Fibroblast of pulmonary artery (primary cell): Measurements from ENCODE around the gene RNPS1.
A peak's percentile ranks its signal among the peaks of the same experiment; 100 is the strongest.

Experiments
- DNase-seq: peaks from one replicate; pipeline ENCODE4 v3.0.0-alpha.2; 2010; ENCODE audit warnings: low read depth
- H3K4me3 ChIP-seq: replicated peaks from 2 replicates; pipeline ENCODE4 v1.5.1; 2011; ENCODE audit warnings: low read depth, mild to moderate bottlenecking, control low read depth, low read length, moderate library complexity
- TF ChIP-seq, protein P1 (sequence below): IDR thresholded peaks from 2 replicates; pipeline ENCODE4 v1.5.1; 2011; ENCODE audit warnings: mild to moderate bottlenecking, control low read depth, low read length, inconsistent platforms; ENCODE audit errors: missing control alignments

RNPS1 gene

DNA sequence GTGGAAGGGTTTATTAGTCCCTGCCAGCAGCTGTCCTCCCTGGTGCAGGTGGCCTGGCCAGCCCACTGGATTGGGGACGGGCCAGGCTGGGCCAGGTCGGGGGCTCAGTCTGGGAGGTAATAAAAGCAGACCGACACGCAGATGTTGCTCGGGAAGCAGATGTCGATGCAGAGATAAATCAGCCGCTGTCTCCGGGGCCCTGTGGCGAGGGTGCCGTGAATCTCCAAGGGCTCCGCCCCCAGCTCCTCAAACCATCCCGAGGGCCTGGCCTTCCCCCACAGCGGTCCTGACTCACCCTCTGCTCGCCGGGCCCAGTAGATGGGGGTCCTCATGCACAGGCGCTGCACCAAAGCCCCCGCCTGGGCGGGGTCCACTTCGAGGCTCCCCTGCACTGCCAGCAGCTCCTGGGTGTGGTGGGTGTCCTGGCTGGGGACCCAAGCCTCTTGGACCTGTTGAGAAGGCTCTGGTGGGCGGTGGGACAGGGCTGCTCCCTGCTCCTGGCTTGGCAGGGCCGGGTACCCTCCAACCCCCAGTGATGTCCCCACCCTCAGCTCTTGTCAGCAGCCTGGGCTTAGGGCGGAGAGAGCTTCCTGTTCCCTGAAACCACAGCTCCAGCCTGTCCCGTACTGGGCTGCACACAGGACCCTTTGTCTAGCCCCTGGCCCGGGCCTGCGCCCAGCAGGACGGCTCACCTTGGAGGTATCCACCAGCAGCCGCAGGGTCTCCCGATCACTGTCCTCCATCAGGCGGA, 58.5 kb downstream of the RNPS1 start:
- TF ChIP-seq, protein P1, sequence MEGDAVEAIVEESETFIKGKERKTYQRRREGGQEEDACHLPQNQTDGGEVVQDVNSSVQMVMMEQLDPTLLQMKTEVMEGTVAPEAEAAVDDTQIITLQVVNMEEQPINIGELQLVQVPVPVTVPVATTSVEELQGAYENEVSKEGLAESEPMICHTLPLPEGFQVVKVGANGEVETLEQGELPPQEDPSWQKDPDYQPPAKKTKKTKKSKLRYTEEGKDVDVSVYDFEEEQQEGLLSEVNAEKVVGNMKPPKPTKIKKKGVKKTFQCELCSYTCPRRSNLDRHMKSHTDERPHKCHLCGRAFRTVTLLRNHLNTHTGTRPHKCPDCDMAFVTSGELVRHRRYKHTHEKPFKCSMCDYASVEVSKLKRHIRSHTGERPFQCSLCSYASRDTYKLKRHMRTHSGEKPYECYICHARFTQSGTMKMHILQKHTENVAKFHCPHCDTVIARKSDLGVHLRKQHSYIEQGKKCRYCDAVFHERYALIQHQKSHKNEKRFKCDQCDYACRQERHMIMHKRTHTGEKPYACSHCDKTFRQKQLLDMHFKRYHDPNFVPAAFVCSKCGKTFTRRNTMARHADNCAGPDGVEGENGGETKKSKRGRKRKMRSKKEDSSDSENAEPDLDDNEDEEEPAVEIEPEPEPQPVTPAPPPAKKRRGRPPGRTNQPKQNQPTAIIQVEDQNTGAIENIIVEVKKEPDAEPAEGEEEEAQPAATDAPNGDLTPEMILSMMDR = no peak
- DNase-seq = no peak
- no peak overlapping the region for H3K4me3 ChIP-seq

DNA sequence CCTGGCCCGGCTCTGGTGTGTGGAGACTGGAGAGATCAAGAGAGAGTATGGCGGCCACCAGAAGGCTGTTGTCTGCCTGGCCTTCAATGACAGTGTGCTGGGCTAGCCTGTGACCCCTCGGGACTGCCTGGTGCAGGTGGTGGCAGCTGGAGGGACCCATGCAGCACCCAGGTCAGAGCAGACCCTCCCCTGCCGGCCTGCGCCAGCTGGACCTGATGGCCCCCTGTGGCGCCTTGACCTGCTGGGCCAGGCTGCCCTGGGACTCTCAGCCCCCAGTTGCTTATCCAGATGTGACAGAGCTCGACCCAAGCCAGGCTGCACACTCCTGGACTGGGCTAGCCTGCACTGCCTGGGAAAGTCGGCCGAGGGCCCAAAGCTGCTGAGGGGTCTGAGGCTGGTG, 59.2 kb downstream of the RNPS1 start:
- TF ChIP-seq, protein P1 = no peak
- no peak for DNase-seq
- no peak overlapping the region for H3K4me3 ChIP-seq

DNA sequence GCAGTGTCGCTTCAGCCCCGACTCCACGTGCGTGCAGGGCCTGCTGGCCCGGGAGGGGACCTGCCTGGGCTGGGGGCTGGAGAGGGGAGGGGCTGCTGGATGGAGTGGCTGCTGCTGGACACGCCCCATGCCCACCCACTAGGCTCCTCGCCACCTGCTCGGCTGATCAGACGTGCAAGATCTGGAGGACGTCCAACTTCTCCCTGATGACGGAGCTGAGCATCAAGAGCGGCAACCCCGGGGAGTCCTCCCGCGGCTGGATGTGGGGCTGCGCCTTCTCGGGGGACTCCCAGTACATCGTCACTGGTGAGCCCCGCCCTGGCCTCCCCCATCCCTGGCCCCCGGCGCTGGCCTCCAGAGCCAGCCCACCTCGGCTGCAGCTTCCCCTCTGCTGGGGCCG, 59.6 kb downstream of the RNPS1 start:
- DNase-seq = no peak
- TF ChIP-seq, protein P1 = no peak
- H3K4me3 ChIP-seq = no peak overlapping the region

DNA sequence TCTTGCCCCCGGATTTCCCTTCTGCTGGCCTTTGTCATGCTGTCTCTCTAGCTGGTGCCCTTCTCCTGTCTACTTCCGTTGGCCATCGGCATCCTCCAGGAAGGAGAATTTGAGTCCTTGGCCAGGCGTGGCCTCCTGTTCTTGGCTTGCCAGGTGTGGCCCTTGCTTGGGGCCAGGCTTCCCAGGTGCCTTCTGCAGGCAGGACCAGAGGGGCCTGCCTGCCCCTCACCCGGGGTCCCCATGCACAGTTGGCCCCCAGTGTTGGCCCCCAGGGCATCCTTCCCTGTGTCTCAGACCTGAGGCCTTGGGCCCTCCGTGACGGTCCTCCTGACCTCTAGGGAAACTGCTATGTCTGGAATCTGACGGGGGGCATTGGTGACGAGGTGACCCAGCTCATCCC, 60.1 kb downstream of the RNPS1 start:
- TF ChIP-seq, protein P1 = no peak
- H3K4me3 ChIP-seq = no peak overlapping the region

DNA sequence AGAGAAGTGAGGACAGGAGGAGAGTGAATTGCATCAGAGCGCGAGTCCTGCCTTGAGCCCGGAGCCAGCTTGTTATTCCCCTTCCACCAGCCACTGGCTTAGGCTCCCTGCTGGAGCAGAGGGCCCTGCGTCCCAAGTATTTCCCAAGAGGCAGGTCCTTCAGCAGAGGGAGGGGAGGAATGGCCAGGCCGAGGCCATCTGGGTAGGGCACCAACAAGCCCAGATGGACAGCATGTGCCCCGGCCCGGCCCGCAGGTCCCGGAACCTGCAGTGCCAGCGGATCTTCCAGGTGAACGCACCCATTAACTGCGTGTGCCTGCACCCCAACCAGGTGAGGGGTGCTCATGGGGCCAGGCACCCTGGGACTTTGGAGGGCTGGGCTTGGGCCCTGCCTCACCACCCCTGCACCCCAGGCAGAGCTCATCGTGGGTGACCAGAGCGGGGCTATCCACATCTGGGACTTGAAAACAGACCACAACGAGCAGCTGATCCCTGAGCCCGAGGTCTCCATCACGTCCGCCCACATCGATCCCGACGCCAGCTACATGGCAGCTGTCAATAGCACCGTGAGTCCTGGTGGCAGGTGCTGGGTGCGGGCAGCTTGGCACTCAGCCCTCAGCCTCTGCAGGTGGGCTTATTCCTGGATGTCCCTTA, 61.0 kb downstream of the RNPS1 start:
- no peak overlapping the region for H3K4me3 ChIP-seq
- DNase-seq = no peak
- TF ChIP-seq, protein P1 = no peak

More for the DNA sequence above, 60.1 kb downstream of the RNPS1 start:
- no peak for DNase-seq

DNA sequence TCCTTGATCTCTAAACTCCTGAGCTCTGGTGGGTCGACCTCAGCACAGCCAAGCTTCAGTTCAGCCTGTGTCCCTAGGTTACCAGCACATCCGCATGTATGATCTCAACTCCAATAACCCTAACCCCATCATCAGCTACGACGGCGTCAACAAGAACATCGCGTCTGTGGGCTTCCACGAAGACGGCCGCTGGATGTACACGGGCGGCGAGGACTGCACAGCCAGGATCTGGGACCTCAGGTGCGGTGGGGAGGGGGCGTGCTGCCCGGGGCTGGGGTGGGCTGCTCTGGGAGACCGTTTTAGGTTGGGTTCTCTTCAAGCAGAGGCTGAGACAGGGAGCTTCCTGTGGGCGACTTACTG, 61.5 kb downstream of the RNPS1 start:
- TF ChIP-seq, protein P1 = no peak
- peak overlapping the region; percentile 88 for H3K4me3 ChIP-seq
- DNase-seq = no peak

DNA sequence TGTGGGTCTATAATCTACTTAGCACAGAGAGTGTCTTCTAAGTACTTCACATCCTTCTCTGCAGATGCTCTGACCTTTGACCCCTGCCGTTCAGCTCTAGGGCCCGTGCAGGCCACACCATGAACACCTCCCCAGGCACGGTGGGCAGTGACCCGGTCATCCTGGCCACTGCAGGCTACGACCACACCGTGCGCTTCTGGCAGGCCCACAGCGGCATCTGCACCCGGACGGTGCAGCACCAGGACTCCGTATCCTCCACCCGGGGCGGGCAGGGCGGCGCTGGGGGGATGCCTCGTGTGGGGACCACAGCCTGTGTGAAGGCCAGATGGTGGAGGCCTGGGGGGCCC, 62.0 kb downstream of the RNPS1 start:
- TF ChIP-seq, protein P1 = no peak
- H3K4me3 ChIP-seq = peak overlapping the region; percentile 88
- DNase-seq = no peak
